ENCODE results near the gene NELFA. TPM values are rescaled to one million over a fixed set of nuclear protein-coding genes. Genes with fewer than 3 reads are reported as not detected.

Gene NELFA
- total and polyA plus RNA-seq, 8 donors = 5.8 to 82.9 (median 20.1) TPM

- intact Hi-C loops (cut with DNase I; ENCODE audit: low total_unique reads) = no loop called here
- Histone ChIP-seq H3K27me3 (no peaks in the 10 kb centered on the region), H3K36me3 (peaks cover 14 to 84% (median 68%) of the 10 kb centered on the region in 4 donors), H3K4me3 (no peak overlapping the region), H3K9me3 (no peaks in the 10 kb centered on the region), H3K27ac (no peak overlapping the region), H3K4me1 (no peaks in the 10 kb centered on the region)
- DNase-seq = no peak
- TF ChIP-seq POLR2AphosphoS5 (IDR thresholded peaks at IDR 0.05) (no peak), CTCF (IDR thresholded peaks at IDR 0.05) (no peak), POLR2A (IDR thresholded peaks at IDR 0.05) (no peak), EP300 (IDR thresholded peaks at IDR 0.05) (no peak)
- WGBS, 5 donors = 91 to 97% (median 95%) methylated on average over 17 of the region's 17 CpGs
Observed at GRCh38 chr4:1969928-1970723, 38.6 kb downstream of the NELFA start.

- no peak for DNase-seq
- Histone ChIP-seq H3K36me3 (peaks cover 12 to 78% (median 58%) of the 10 kb centered on the region in 4 donors), H3K27ac (no peak overlapping the region), H3K9me3 (no peaks in the 10 kb centered on the region), H3K4me3 (no peak overlapping the region), H3K4me1 (no peaks in the 10 kb centered on the region), H3K27me3 (no peaks in the 10 kb centered on the region)
- WGBS, 5 donors = 91 to 96% (median 94%) methylated on average over 7 of the region's 7 CpGs
- TF ChIP-seq CTCF (IDR thresholded peaks at IDR 0.05) = no peak
- TF ChIP-seq EP300 (IDR thresholded peaks at IDR 0.05) = no peak
- intact Hi-C loops (cut with DNase I; ENCODE audit: low total_unique reads) = no loop called here
Observed at GRCh38 chr4:1968686-1969295, 40.0 kb downstream of the NELFA start.

- WGBS, 5 donors = 79 to 93% (median 85%) methylated on average over 5 of the region's 5 CpGs
- intact Hi-C loops (cut with DNase I; ENCODE audit: low total_unique reads) = no loop called here
- TF ChIP-seq CTCF (IDR thresholded peaks at IDR 0.05) = no peak
Observed at GRCh38 chr4:1967512-1968149, 41.1 kb downstream of the NELFA start.

GRCh38 chr4:1964971-1965370 is 43.8 kb downstream of the NELFA start:
- 93 to 100% (median 97%) methylated on average over 1 of the region's 1 CpG for WGBS, 5 donors
- Histone ChIP-seq H3K27me3 (no peaks in the 10 kb centered on the region), H3K9me3 (no peaks in the 10 kb centered on the region), H3K36me3 (peaks cover 18 to 78% (median 62%) of the 10 kb centered on the region in 4 donors), H3K4me3 (no peak overlapping the region), H3K27ac (no peak overlapping the region), H3K4me1 (no peaks in the 10 kb centered on the region)
- DNase-seq = no peak
- intact Hi-C loops (cut with DNase I; ENCODE audit: low total_unique reads) = no loop called here
- no peak for TF ChIP-seq POLR2AphosphoS5 (IDR thresholded peaks at IDR 0.05)
- no peak for TF ChIP-seq EP300 (IDR thresholded peaks at IDR 0.05)

More at GRCh38 chr4:1967512-1968149, 41.1 kb downstream of the NELFA start:
- H3K4me3 ChIP-seq = no peak overlapping the region
- no peaks in the 10 kb centered on the region for H3K9me3 ChIP-seq
- no peak for DNase-seq
- no peaks in the 10 kb centered on the region for H3K27me3 ChIP-seq
- H3K4me1 ChIP-seq = no peaks in the 10 kb centered on the region
- peaks cover 10 to 78% (median 60%) of the 10 kb centered on the region in 4 donors for H3K36me3 ChIP-seq
- H3K27ac ChIP-seq = no peak overlapping the region
